ENCODE measurements around the gene NDST3.

NDST3 gene

GRCh38 chr4:118113220-118113619, 78.9 kb downstream of the NDST3 start:
- no peak for ATAC-seq
- TF ChIP-seq ZFP3 (CRISPR knock-in tag; IDR thresholded peaks at IDR 0.05) = no peak
- TF ChIP-seq ZNF70 (CRISPR knock-in tag; IDR thresholded peaks at IDR 0.05) = no peak
- TF ChIP-seq GLIS3 (CRISPR knock-in tag; IDR thresholded peaks at IDR 0.05) = no peak
- TF ChIP-seq SNAI2 (CRISPR knock-in tag; IDR thresholded peaks at IDR 0.05) = no peak
- TF ChIP-seq TOX (CRISPR knock-in tag; IDR thresholded peaks at IDR 0.05; ENCODE audit: borderline replicate concordance) = no peak
- TF ChIP-seq OSR1 (CRISPR knock-in tag; IDR thresholded peaks at IDR 0.05) = no peak
- no peak for TF ChIP-seq ZNF565 (CRISPR knock-in tag; conservative IDR thresholded peaks at IDR 0.05; ENCODE audit: low read depth)
- no peak for TF ChIP-seq BACH2 (CRISPR knock-in tag; IDR thresholded peaks at IDR 0.05; ENCODE audit: borderline replicate concordance)
- TF ChIP-seq PPARA (CRISPR knock-in tag; IDR thresholded peaks at IDR 0.05; ENCODE audit: borderline replicate concordance) = no peak
- TF ChIP-seq RARB (CRISPR knock-in tag; IDR thresholded peaks at IDR 0.05) = no peak
- TF ChIP-seq ZC3H10 (CRISPR knock-in tag; IDR thresholded peaks at IDR 0.05) = no peak
- no peak for TF ChIP-seq TSHZ2 (CRISPR knock-in tag; IDR thresholded peaks at IDR 0.05)
- TF ChIP-seq POU6F1 (CRISPR knock-in tag; IDR thresholded peaks at IDR 0.05; ENCODE audit: borderline replicate concordance, low read depth) = no peak
- no peak for TF ChIP-seq CSDC2 (CRISPR knock-in tag; IDR thresholded peaks at IDR 0.05)
- TF ChIP-seq, protein P1, sequence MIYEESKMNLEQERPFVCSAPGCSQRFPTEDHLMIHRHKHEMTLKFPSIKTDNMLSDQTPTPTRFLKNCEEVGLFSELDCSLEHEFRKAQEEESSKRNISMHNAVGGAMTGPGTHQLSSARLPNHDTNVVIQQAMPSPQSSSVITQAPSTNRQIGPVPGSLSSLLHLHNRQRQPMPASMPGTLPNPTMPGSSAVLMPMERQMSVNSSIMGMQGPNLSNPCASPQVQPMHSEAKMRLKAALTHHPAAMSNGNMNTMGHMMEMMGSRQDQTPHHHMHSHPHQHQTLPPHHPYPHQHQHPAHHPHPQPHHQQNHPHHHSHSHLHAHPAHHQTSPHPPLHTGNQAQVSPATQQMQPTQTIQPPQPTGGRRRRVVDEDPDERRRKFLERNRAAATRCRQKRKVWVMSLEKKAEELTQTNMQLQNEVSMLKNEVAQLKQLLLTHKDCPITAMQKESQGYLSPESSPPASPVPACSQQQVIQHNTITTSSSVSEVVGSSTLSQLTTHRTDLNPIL (CRISPR knock-in tag; IDR thresholded peaks at IDR 0.05; ENCODE audit: low read depth) = no peak
- no peak for TF ChIP-seq ISL1 (CRISPR knock-in tag; IDR thresholded peaks at IDR 0.05)
- TF ChIP-seq ZFP30 (CRISPR knock-in tag; IDR thresholded peaks at IDR 0.05) = no peak
- no peak for TF ChIP-seq TCF4 (CRISPR knock-in tag; IDR thresholded peaks at IDR 0.05; ENCODE audit: borderline replicate concordance)
- no peak for TF ChIP-seq ZNF8 (CRISPR knock-in tag; IDR thresholded peaks at IDR 0.05)

DNA sequence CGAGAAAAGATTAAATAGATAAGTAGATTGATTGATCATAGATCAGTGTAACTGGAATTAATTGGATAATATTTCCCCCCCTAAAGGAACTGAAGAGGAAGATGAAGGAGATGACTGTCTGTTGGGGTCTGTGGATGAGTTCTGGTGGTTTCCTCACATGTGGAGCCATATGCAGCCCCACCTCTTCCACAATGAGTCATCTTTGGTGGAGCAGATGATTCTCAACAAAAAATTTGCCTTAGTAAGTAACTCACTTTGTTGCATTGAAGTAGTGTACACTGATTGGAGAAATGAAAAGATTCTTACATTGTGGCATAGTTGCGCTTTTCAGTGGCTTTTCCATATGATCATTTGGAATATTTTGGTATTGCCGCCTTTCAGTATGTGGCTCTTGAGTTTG, 80.4 kb downstream of the NDST3 start:
- TF ChIP-seq ESRRG (CRISPR knock-in tag; IDR thresholded peaks at IDR 0.05) = no peak
- no peak for TF ChIP-seq TSHZ2 (CRISPR knock-in tag; IDR thresholded peaks at IDR 0.05)
- no peak for TF ChIP-seq ZFP30 (CRISPR knock-in tag; IDR thresholded peaks at IDR 0.05)
- no peak for TF ChIP-seq GLIS3 (CRISPR knock-in tag; IDR thresholded peaks at IDR 0.05)
- no peak for TF ChIP-seq BACH2 (CRISPR knock-in tag; IDR thresholded peaks at IDR 0.05; ENCODE audit: borderline replicate concordance)
- no peak for TF ChIP-seq CSDC2 (CRISPR knock-in tag; IDR thresholded peaks at IDR 0.05)
- no peak for TF ChIP-seq ARNTL (CRISPR knock-in tag; IDR thresholded peaks at IDR 0.05; ENCODE audit: borderline replicate concordance, low read depth)
- no peak for TF ChIP-seq TCF4 (CRISPR knock-in tag; IDR thresholded peaks at IDR 0.05; ENCODE audit: borderline replicate concordance)
- TF ChIP-seq, protein P2, sequence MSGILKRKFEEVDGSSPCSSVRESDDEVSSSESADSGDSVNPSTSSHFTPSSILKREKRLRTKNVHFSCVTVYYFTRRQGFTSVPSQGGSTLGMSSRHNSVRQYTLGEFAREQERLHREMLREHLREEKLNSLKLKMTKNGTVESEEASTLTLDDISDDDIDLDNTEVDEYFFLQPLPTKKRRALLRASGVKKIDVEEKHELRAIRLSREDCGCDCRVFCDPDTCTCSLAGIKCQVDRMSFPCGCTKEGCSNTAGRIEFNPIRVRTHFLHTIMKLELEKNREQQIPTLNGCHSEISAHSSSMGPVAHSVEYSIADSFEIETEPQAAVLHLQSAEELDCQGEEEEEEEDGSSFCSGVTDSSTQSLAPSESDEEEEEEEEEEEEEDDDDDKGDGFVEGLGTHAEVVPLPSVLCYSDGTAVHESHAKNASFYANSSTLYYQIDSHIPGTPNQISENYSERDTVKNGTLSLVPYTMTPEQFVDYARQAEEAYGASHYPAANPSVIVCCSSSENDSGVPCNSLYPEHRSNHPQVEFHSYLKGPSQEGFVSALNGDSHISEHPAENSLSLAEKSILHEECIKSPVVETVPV (CRISPR knock-in tag; IDR thresholded peaks at IDR 0.05) = no peak
- no peak for TF ChIP-seq TOX (CRISPR knock-in tag; IDR thresholded peaks at IDR 0.05; ENCODE audit: borderline replicate concordance)
- no peak for TF ChIP-seq ZNF8 (CRISPR knock-in tag; IDR thresholded peaks at IDR 0.05)
- TF ChIP-seq ZNF70 (CRISPR knock-in tag; IDR thresholded peaks at IDR 0.05) = no peak
- no peak for TF ChIP-seq RARB (CRISPR knock-in tag; IDR thresholded peaks at IDR 0.05)
- ATAC-seq = no peak
